HUDEP-2 (cell line): Measurements from ENCODE around the gene C3.

Source experiments
- DNase-seq, 76 experiments: peaks; one replicate each; lab custom pipeline; 2025; ENCODE audit not compliant: unreplicated experiment in 76 of 76; lab: John Stamatoyannopoulos, UW

C3 gene

DNA sequence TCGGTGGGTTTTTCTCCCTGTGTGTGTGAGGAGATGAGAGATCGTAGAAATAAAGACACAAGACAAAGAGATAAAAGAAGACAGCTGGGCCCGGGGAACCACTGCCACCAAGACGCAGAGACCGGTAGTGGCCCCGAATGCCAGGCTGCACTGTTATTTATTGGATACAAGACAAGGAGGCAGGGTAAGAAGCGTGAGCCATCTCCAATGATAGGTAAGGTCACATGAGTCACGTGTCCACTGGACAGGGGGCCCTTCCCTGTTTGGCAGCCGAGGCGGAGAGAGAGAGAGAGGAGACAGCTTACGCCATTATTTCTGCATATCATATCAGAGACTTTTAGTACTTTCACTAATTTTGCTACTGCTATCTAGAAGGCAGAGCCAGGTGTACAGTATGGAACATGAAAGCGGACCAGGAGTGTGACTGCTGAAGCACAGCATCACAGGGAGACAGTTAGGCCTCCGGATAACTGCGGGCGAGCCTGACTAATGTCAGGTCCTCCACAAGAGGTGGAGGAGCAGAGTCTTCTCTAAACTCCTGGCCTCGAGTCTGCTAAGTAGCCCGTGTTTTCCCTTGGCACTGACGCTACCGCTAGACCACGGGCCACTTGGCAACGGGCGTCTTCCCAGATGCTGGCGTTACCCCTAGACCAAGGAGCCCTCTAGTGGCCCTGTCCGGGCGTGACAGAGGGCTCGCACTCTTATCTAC lies 87.5 kb downstream of the C3 start:
- DNase-seq = peak in 71 of 76 experiments; percentile 20 to 90 (median 71)

DNA sequence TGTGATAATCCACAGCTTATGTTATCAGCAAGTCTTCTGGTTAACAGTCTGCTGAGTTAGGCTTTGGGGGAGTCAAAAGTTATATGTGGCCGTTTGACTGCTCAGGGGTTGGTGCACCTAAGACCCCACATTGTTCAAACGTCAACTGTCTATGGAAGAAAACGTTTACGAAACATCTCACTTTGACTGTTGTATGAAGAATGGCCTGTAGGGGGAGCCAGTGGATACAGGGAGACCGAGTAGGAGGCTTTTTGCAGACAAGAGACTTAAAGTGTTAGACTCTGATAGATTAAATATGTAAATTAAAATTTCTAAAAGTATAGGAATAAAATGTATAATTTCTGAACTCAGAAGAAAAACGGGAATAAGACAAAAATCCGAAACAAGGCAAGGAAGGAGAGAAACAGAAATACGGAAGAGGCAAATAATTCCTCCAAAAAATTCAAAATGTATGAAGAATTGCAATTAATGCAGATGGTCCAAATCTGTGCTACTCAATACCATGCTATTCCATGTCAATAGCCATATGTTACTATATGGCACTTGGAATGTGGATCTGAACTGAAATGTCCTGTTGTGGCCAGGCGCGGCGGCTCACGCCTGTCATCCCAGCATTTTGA lies 88.3 kb downstream of the C3 start:
- peak in 71 of 76 experiments; percentile 12 to 95 (median 73) for DNase-seq
